Body of pancreas (tissue), 4 donors: ENCODE measurements around the gene OR4S2. TPM values are rescaled to one million over a fixed set of nuclear protein-coding genes. Genes with fewer than 3 reads are reported as not detected.

Source experiments
- ATAC-seq: fragments of 150-250 bp; one replicate; pipeline ENCODE4 v1.9.1; 2016
- DNase-seq, 4 donors: peaks; one replicate each; pipeline ENCODE4 v3.0.0-alpha.2; 2019
- H3K27ac ChIP-seq, 4 donors: fragments of 200-600 bp; sonication (generic); 1 replicate in 3 of 4; 2 replicates in 1 of 4; pipeline versions ENCODE4 v1.5.1 to v1.6.1; 2016 to 2019; ENCODE audit warnings: mild to moderate bottlenecking in 1 of 4, mixed read lengths in 1 of 4, moderate library complexity in 1 of 4
- H3K27me3 ChIP-seq, 2 donors: fragments of 200-600 bp; sonication (generic); one replicate each; pipeline ENCODE4 v1.6.0; 2016; ENCODE audit warnings: mild to moderate bottlenecking in 1 of 2
- H3K36me3 ChIP-seq, 2 donors: fragments of 200-600 bp; sonication (generic); replicated peaks in 1 of 2; 2 replicates each; pipeline ENCODE4 v1.5.1; 2016; ENCODE audit warnings: low read depth in 2 of 2; ENCODE audit not compliant: insufficient read depth in 1 of 2
- H3K4me1 ChIP-seq: fragments of 200-600 bp; sonication (generic); one replicate; pipeline ENCODE4 v1.6.0; 2016
- H3K4me3 ChIP-seq, 2 donors: fragments of 200-600 bp; sonication (generic); 1 replicate in 1 of 2; 2 replicates in 1 of 2; pipeline ENCODE4 v1.5.1; 2016 to 2019
- H3K9me3 ChIP-seq, 3 donors: fragments of 200-600 bp; sonication (generic); 1 replicate in 2 of 3; 2 replicates in 1 of 3; pipeline ENCODE4 v1.5.1; 2016
- POLR2A ChIP-seq, 3 donors: fragments of 450-650 bp; IDR thresholded peaks; one replicate each; pipeline ENCODE4 v1.6.1; 2016; ENCODE audit warnings: antibody characterized with exemption in 3 of 3, mild to moderate bottlenecking in 2 of 3
- whole genome bisulfite sequencing, 2 donors: methylation state at CpG; one replicate each; pipeline ENCODE4 v1.1.5; 2017; 5-methylcytosine and 5-hydroxymethylcytosine counted together
- intact Hi-C: fragments of 100-400 bp; cut with DNase I; formaldehyde crosslinking; loops from one replicate; pipeline ENCODE4 v1.15.1; 2023
- total RNA-seq, 2 donors: library from RNA; depleted of rRNA; stranded (reverse); fragments of >200 nt; gene quantifications; one replicate each; pipeline ENCODE4 v1.1.0, GENCODE V29; 2016
- TF ChIP-seq, protein P1 (sequence below), 7 experiments: fragments of 450-650 bp in 4 of 7; fragments of 200-600 bp in 3 of 7; sonication (generic) in 3 of 7; IDR thresholded peaks; one replicate each; pipeline ENCODE4 v1.5.1; 2016 to 2019; ENCODE audit warnings: antibody characterized with exemption in 7 of 7

The OR4S2 gene
- total RNA-seq, 2 donors from 2014 or later, result not detected

DNA sequence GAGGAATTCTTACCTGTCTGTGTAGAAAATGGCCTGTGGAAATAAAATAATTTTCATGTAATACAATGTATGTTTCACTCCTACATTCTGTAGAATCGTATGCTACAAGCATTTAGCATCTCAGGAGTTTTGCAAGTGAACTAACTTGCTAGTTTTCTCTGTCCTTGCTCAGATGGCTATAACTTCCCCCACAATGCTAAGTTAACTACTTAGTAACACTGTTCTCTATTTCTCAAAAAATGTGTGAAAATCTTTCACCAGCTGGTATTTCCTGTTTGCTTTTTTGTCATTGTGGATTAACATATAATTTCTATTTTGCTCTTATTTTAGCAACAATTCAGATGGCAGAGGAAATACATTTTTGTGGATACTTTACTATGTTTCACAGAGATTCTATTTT is 4.4 kb downstream of the OR4S2 start:
- intact Hi-C loops, result no loop called here
- H3K36me3 ChIP-seq, result no peaks in the 10 kb centered on the region
- no peaks in the 10 kb centered on the region for H3K9me3 ChIP-seq
- 15 to 50% methylated on average over 1 of the region's 1 CpG for WGBS, 2 donors
- no peaks in the 10 kb centered on the region for H3K27me3 ChIP-seq
- H3K4me3 ChIP-seq, result no peak overlapping the region
- no peak overlapping the region for H3K27ac ChIP-seq
- ATAC-seq (no peak), DNase-seq (no peak)
- H3K4me1 ChIP-seq, result no peaks in the 10 kb centered on the region
- TF ChIP-seq, protein P1, sequence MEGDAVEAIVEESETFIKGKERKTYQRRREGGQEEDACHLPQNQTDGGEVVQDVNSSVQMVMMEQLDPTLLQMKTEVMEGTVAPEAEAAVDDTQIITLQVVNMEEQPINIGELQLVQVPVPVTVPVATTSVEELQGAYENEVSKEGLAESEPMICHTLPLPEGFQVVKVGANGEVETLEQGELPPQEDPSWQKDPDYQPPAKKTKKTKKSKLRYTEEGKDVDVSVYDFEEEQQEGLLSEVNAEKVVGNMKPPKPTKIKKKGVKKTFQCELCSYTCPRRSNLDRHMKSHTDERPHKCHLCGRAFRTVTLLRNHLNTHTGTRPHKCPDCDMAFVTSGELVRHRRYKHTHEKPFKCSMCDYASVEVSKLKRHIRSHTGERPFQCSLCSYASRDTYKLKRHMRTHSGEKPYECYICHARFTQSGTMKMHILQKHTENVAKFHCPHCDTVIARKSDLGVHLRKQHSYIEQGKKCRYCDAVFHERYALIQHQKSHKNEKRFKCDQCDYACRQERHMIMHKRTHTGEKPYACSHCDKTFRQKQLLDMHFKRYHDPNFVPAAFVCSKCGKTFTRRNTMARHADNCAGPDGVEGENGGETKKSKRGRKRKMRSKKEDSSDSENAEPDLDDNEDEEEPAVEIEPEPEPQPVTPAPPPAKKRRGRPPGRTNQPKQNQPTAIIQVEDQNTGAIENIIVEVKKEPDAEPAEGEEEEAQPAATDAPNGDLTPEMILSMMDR (IDR thresholded peaks at IDR 0.05), result no peak
- no peak for TF ChIP-seq POLR2A (IDR thresholded peaks at IDR 0.05)

DNA sequence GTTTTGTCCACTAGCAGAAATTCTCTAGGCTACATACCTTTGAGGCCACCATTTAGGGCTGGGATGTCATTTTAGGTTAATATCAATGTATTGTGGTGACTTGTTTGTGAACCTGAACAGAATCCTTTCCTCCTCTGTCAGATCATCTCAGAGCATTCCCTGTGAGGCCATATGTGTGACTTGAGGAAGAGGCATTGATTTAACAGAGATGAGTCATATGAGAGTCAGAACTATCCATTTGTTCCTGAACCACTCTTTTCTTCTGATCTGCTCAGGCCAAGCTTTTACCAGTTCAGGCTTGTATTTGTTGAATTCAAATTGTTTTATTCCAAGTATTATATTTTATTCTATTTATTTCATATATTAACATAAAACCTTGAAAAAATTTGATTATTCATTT is 7.0 kb downstream of the OR4S2 start:
- ATAC-seq (no peak), DNase-seq (no peak)
- no peak overlapping the region for H3K27ac ChIP-seq
- no peaks in the 10 kb centered on the region for H3K36me3 ChIP-seq
- no peaks in the 10 kb centered on the region for H3K9me3 ChIP-seq
- intact Hi-C loops, result no loop called here
- no peak for TF ChIP-seq POLR2A (IDR thresholded peaks at IDR 0.05)
- TF ChIP-seq, protein P1 (IDR thresholded peaks at IDR 0.05), result no peak
- no peaks in the 10 kb centered on the region for H3K4me1 ChIP-seq
- no peaks in the 10 kb centered on the region for H3K27me3 ChIP-seq
- H3K4me3 ChIP-seq, result no peak overlapping the region

DNA sequence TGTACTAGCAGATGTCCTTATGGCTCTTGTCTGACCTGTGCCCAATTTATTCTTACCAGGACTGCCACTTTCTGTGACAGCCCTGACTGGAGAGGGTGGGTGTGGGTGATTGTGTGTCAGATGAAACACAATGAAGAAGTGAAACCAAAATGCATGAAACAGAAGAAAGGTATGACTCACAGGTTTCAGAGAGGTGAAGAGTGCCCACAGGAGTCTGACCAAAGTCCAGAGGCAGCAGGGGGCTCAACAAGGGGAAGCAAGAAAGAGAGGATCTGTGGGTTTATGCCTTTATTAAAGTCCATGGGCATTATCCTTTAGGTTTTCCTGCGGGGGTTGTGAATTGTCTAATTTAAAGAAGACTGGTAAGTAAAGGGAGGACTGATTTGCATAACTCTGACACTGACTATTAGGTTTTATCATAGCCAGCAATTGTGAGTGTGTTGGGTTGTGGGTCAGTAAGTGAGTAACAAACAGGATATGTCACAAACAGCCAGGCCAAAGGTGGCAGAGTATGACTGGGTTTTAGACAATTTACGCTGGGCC is 10.0 kb downstream of the OR4S2 start:
- no peaks in the 10 kb centered on the region for H3K36me3 ChIP-seq
- no peak overlapping the region for H3K4me3 ChIP-seq
- WGBS, 2 donors, result 68 to 78% methylated on average over 2 of the region's 2 CpGs
- no peak overlapping the region for H3K27ac ChIP-seq
- intact Hi-C loops, result no loop called here
- ATAC-seq (no peak), DNase-seq (no peak)
- no peaks in the 10 kb centered on the region for H3K27me3 ChIP-seq
- no peaks in the 10 kb centered on the region for H3K9me3 ChIP-seq
- H3K4me1 ChIP-seq, result no peaks in the 10 kb centered on the region
- no peak for TF ChIP-seq POLR2A (IDR thresholded peaks at IDR 0.05)
- TF ChIP-seq, protein P1 (IDR thresholded peaks at IDR 0.05), result no peak

DNA sequence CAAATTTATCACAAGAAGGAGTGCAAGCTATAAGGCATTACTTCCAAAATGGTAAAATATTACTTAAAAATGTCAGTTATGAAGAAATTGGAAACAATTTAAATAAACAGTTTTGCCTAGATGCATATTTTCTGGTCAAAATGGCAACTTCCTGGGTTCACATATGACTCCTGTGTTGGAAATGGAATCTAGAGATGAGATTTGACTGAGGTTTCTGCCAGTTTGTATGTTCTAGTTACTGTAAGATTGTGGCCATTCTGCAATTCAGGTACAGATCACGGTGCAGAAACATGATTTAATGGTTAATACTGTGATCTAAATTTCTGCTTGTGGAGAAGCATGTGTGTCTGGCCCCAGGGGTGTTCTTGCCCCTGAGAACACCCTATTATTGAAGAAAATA is 10.5 kb downstream of the OR4S2 start:
- ATAC-seq (no peak), DNase-seq (no peak)
- H3K4me1 ChIP-seq, result no peaks in the 10 kb centered on the region
- no peak overlapping the region for H3K4me3 ChIP-seq
- WGBS, 2 donors, result 33 to 58% methylated on average over 1 of the region's 1 CpG
- no peak for TF ChIP-seq POLR2A (IDR thresholded peaks at IDR 0.05)
- TF ChIP-seq, protein P1 (IDR thresholded peaks at IDR 0.05), result no peak
- H3K27ac ChIP-seq, result no peak overlapping the region
- H3K36me3 ChIP-seq, result no peaks in the 10 kb centered on the region
- H3K9me3 ChIP-seq, result no peaks in the 10 kb centered on the region
- intact Hi-C loops, result no loop called here
- H3K27me3 ChIP-seq, result no peaks in the 10 kb centered on the region

DNA sequence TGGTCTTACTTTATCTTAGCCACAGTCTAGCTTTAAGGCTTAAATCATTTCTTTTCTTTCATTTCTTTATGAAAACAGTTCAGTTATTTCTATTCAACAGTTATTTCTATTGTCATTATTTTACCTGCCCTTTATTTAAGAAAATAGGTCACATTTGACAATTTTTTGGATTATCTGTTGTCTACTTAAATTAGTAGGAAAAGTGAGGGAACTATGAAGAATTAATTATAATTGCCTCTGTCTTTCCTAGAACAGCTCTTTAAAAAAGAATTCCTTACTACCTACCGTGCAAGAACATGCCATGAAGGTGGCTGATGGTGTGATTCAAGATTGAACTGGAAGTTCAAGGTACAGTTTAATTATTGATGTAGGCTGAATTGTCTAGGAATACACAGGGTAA is 13.8 kb downstream of the OR4S2 start, which contains the start of gene OR4C6:
Gene OR4C6 (plus strand): TSS at position 301 of the 400 bp plus-strand sequence. CDS start 2,966 bp downstream, outside the sequence.
- Histone ChIP-seq H3K4me3 (no peak within 1 kb of the TSS), H3K27ac (no peak within 1 kb of the TSS), H3K9me3 (no peaks in the 10 kb centered on the region), H3K4me1 (no peaks in the 10 kb centered on the region), H3K36me3 (no peaks in the 10 kb centered on the region), H3K27me3 (no peaks in the 10 kb centered on the region)
- ATAC-seq (no peak), DNase-seq (no peak)
- intact Hi-C loops, result no loop called here
- WGBS, 2 donors, result 53 to 58% methylated on average over 1 of the region's 1 CpG
- TF ChIP-seq, protein P1 (IDR thresholded peaks at IDR 0.05), result no peak
- TF ChIP-seq POLR2A (IDR thresholded peaks at IDR 0.05), result no peak
